IMR-90 (cell line): Measurements from ENCODE around the gene PTPRG. TPM values are rescaled to one million over a fixed set of nuclear protein-coding genes. Genes with fewer than 3 reads are reported as not detected.

Source experiments
- ATAC-seq: fragments of 200-7000 bp; cut with Tn5 transposase; 2 replicates; pipeline ENCODE4 v1.9.1; 2020; ENCODE audit warnings: low read depth, mild to moderate bottlenecking, moderate library complexity
- BruUV-seq: library from RNA; stranded (reverse); fragments of 400-500 nt; replicated peaks from 2 replicates; lab custom pipeline; 2021; lab: Mats Ljungman, UMichigan
- CTCF ChIA-PET: fragments of 300-600 bp; formaldehyde crosslinking; extraction: SDS; loops from one replicate; lab custom pipeline; 2021; ENCODE audit warnings: antibody characterized with exemption; lab: Yijun Ruan, JAX
- POLR2A ChIA-PET: fragments of 300-600 bp; sonication (Branson Sonifier 250); formaldehyde crosslinking; loops from one replicate; lab custom pipeline; 2022; ENCODE audit warnings: antibody characterized with exemption; ENCODE audit not compliant: unreplicated experiment; lab: Charles Lee
- DNase-seq: peaks from one replicate; pipeline ENCODE4 v3.0.0; 2013
- H2AFZ ChIP-seq: replicated peaks from 2 replicates; pipeline ENCODE3; 2013; ENCODE audit warnings: low read length, mild to moderate bottlenecking; ENCODE audit not compliant: poor library complexity
- H2AK5ac ChIP-seq: 2 replicates; pipeline ENCODE4 v1.6.1; 2013; ENCODE audit warnings: low read depth, low read length, inconsistent platforms
- H2AK9ac ChIP-seq: replicated peaks from 2 replicates; pipeline ENCODE3; 2013; ENCODE audit warnings: mild to moderate bottlenecking, low read depth, low read length, moderate library complexity; ENCODE audit not compliant: poor library complexity
- H2BK120ac ChIP-seq: 2 replicates; pipeline ENCODE4 v1.6.1; 2013; ENCODE audit warnings: low read depth, low read length, inconsistent platforms
- H2BK15ac ChIP-seq: 3 replicates; pipeline ENCODE4 v1.6.1; 2013; ENCODE audit warnings: low read depth, low read length, inconsistent platforms
- H2BK20ac ChIP-seq: 2 replicates; pipeline ENCODE4 v1.6.1; 2013; ENCODE audit warnings: low read depth, mild to moderate bottlenecking, inconsistent platforms, low read length, moderate library complexity
- H2BK5ac ChIP-seq: 2 replicates; pipeline ENCODE4 v1.6.1; 2013; ENCODE audit warnings: mild to moderate bottlenecking, low read depth, low read length, inconsistent platforms; ENCODE audit not compliant: poor library complexity, severe bottlenecking
- H3K14ac ChIP-seq: replicated peaks from 2 replicates; pipeline ENCODE4 v1.6.1; 2013; ENCODE audit warnings: low read depth, low read length, inconsistent platforms
- H3K18ac ChIP-seq: 2 replicates; pipeline ENCODE4 v1.6.1; 2013; ENCODE audit warnings: low read depth, low read length, control low read depth
- H3K23ac ChIP-seq: 2 replicates; pipeline ENCODE4 v1.6.1; 2013; ENCODE audit warnings: low read depth, low read length, inconsistent platforms
- H3K27ac ChIP-seq: 2 replicates; pipeline ENCODE4 v1.5.1; 2013; ENCODE audit warnings: mild to moderate bottlenecking, control low read depth, low read length; ENCODE audit not compliant: insufficient read depth
- H3K27me3 ChIP-seq: 2 replicates; pipeline ENCODE4 v1.6.1; 2013; ENCODE audit warnings: low read length; ENCODE audit not compliant: control insufficient read depth, insufficient read depth
- H3K36me3 ChIP-seq: 2 replicates; pipeline ENCODE4 v1.6.1; 2013; ENCODE audit warnings: low read length, mixed read lengths; ENCODE audit not compliant: control insufficient read depth, insufficient read depth
- H3K4ac ChIP-seq: 2 replicates; pipeline ENCODE4 v1.6.1; 2013; ENCODE audit warnings: low read depth, low read length, inconsistent platforms
- H3K4me1 ChIP-seq: 2 replicates; pipeline ENCODE4 v1.6.1; 2013; ENCODE audit warnings: low read length, mixed read lengths; ENCODE audit not compliant: control insufficient read depth, insufficient read depth
- H3K4me2 ChIP-seq: 2 replicates; pipeline ENCODE4 v1.6.1; 2013; ENCODE audit warnings: low read depth, mild to moderate bottlenecking, control low read depth, low read length, moderate library complexity
- H3K4me3 ChIP-seq: 2 replicates; pipeline ENCODE4 v1.5.1; 2013; ENCODE audit warnings: low read depth, mild to moderate bottlenecking, control low read depth, low read length, moderate library complexity; ENCODE audit not compliant: insufficient read depth
- H3K56ac ChIP-seq: 2 replicates; pipeline ENCODE4 v1.6.1; 2013; ENCODE audit warnings: low read length, inconsistent platforms; ENCODE audit not compliant: insufficient read depth; ENCODE audit errors: extremely low read depth
- H3K79me1 ChIP-seq, 2 experiments: 2 replicates each; pipeline ENCODE4 v1.6.1; 2013; ENCODE audit warnings: low read length in 2 of 2, inconsistent platforms in 1 of 2, low read depth in 1 of 2
- H3K9ac ChIP-seq: 2 replicates; pipeline ENCODE4 v1.6.1; 2013; ENCODE audit warnings: low read depth, low read length, control low read depth
- H3K9me1 ChIP-seq: 2 replicates; pipeline ENCODE4 v1.6.1; 2013; ENCODE audit warnings: low read length, inconsistent platforms; ENCODE audit not compliant: insufficient read depth
- H3K9me3 ChIP-seq: 2 replicates; pipeline ENCODE4 v1.6.1; 2013; ENCODE audit warnings: low read length; ENCODE audit not compliant: control insufficient read depth, insufficient read depth
- H4K20me1 ChIP-seq: 2 replicates; pipeline ENCODE4 v1.6.1; 2013; ENCODE audit warnings: low read length, inconsistent platforms; ENCODE audit not compliant: insufficient read depth
- H4K5ac ChIP-seq: 2 replicates; pipeline ENCODE4 v1.6.1; 2013; ENCODE audit warnings: mild to moderate bottlenecking, low read depth, low read length, control low read depth
- H4K8ac ChIP-seq, 2 experiments: 2 replicates each; pipeline ENCODE4 v1.6.1; 2013; ENCODE audit warnings: low read depth in 2 of 2, low read length in 2 of 2, control low read depth in 1 of 2, inconsistent platforms in 1 of 2
- H4K91ac ChIP-seq: 2 replicates; pipeline ENCODE4 v1.6.1; 2013; ENCODE audit warnings: low read depth, low read length, inconsistent platforms; ENCODE audit not compliant: insufficient read depth
- FOS ChIP-seq: fragments of 150-350 bp; IDR thresholded peaks from 2 replicates; pipeline ENCODE4 v1.6.1; 2016; ENCODE audit warnings: low read depth, low read length
- NFE2L2 ChIP-seq: fragments of 150-350 bp; IDR thresholded peaks from 2 replicates; pipeline ENCODE4 v1.6.1; 2016; ENCODE audit warnings: low read depth, mild to moderate bottlenecking, low read length
- USF2 ChIP-seq: fragments of 150-350 bp; IDR thresholded peaks from 2 replicates; pipeline ENCODE4 v1.6.1; 2017; ENCODE audit warnings: mild to moderate bottlenecking, antibody characterized with exemption, low read length, low read depth
- WGBS, 2 experiments: methylation state at CpG; one replicate each; pipeline versions ENCODE4 v1.1.5 to v1.1.7; 2013; ENCODE audit warnings: missing lambda C conversion rate in 2 of 2; ENCODE audit not compliant: insufficient read length in 1 of 2; ENCODE audit errors: extremely low coverage in 2 of 2; 5-methylcytosine and 5-hydroxymethylcytosine counted together
- dilution Hi-C: fragments of 300-500 bp; cut with HindIII; formaldehyde crosslinking; loops from one replicate; pipeline ENCODE4 v1.14.3; 2018; ENCODE audit warnings: low sequenced_read_pairs; ENCODE audit not compliant: unreplicated experiment
- in situ Hi-C: fragments of 300-500 bp; cut with MboI; formaldehyde crosslinking; loops from 3 replicates; pipeline ENCODE4 v1.14.3; 2019; ENCODE audit warnings: low sequenced_read_pairs, inconsistent platforms, mixed read lengths
- intact Hi-C: fragments of 100-400 bp; cut with micrococcal nuclease; formaldehyde crosslinking; loops from 2 replicates; pipeline ENCODE4 v1.10.0; 2022
- polyA plus RNA-seq, 3 experiments: library from polyadenylated mRNA; depleted of rRNA; stranded (reverse); fragments of >200 nt; gene quantifications; 2 replicates each; pipeline ENCODE4 v1.2.3, GENCODE V29; 2012; ENCODE audit warnings: low replicate concordance in 1 of 3
- total RNA-seq: library from RNA; depleted of rRNA; stranded (reverse); fragments of >200 nt; gene quantifications from 2 replicates; pipeline ENCODE4 v1.2.3, GENCODE V29; 2012

PTPRG gene
- total and polyA plus RNA-seq, 2 of the 4 experiments (the other 2 are of a cell fraction) = 7.7 to 31.0 TPM

- Histone ChIP-seq H2AK5ac (no peak overlapping the region), H2BK120ac (no peak overlapping the region), H3K79me1 (peaks cover 25 to 53% of the 10 kb centered on the region in 2 experiments), H3K9me3 (no peaks in the 10 kb centered on the region), H3K4ac (peak overlapping the region; percentile 43; the same call in 1 of the 2 replicates), H4K91ac (no peak overlapping the region), H3K56ac (peak overlapping the region; percentile 38; the same call in 1 of the 2 replicates), H2AFZ (no peak overlapping the region), H3K4me1 (peaks cover 19% of the 10 kb centered on the region), H4K5ac (no peak overlapping the region), H2BK20ac (peak overlapping the region; percentile 22; the same call in 1 of the 2 replicates), H3K4me3 (no peak overlapping the region), H3K23ac (no peak overlapping the region), H4K20me1 (peaks cover 20% of the 10 kb centered on the region; the same call in 1 of the 2 replicates), H2AK9ac (no peak overlapping the region), H3K4me2 (peak overlapping the region; percentile 13; the same call in 1 of the 2 replicates), H3K27me3 (no peaks in the 10 kb centered on the region), H3K9me1 (peaks cover 4% of the 10 kb centered on the region), H3K9ac (no peak overlapping the region), H4K8ac (no peak overlapping the region; a peak in 1 of 4 replicates), H2BK5ac (no peak overlapping the region), H3K36me3 (no peaks in the 10 kb centered on the region), H3K18ac (peak overlapping the region; percentile 49; the same call in 1 of the 2 replicates), H3K14ac (no peak overlapping the region), H2BK15ac (no peak overlapping the region; the same call in 2 of the 3 replicates), H3K27ac (no peak overlapping the region)
- in situ Hi-C loops = no loop called here
- intact Hi-C loops = no loop called here
- BruUV-seq = no TSS peak
- TF ChIP-seq USF2 = no peak
- no peak for TF ChIP-seq FOS
- no peak for TF ChIP-seq NFE2L2
- dilution Hi-C loops = no loop called here
- no CpG with 5 or more reads among the region's 3 CpGs for WGBS, 2 experiments
- ChIA-PET POLR2A (no interaction called here), CTCF (no interaction called here)
- DNase-seq = peak; percentile 72
- no peak for ATAC-seq
Observed at GRCh38 chr3:61848885-61849284, 287.5 kb downstream of the PTPRG start.
